ENCODE measurements around the gene LRWD1. TPM values are rescaled to one million over a fixed set of nuclear protein-coding genes. Genes with fewer than 3 reads are reported as not detected.

Gene LRWD1
- total RNA-seq (ENCODE audit: insufficient read depth, low replicate concordance) = 14.0 TPM

DNA sequence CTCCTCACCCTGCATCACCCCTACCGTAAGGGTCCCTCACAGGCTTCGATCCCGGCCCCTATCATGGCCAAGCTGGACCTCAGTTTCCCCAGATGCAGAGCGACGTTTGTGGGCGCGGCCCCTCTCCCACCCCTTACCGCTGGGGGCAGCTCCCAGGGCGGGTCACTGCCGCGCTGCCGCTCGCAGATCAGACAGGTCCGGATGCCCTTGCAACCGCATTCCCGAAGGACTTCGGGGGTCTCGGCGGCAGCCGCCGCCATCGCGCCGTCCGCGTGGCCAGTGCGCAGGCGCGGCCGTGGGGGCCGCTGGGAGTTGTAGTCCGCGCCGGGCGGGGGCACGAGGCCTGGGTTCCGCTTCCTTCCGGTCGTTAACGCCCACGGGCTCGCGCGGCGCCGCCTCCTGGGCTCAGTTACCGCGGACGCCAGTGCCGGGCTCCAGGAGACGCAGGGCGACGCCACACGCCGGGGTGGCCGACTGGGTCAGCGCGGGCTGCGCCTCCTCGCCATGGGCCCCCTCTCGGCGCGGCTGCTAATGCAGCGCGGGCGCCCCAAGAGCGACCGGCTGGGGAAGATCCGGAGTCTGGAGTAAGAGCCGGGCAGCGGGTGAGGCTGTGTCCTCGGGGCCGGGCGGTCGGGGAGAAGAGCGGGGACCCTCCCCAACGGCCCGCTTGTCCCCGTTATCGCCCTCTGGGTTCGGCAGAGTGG, at the start of gene LRWD1, which contains the start of gene ALKBH4:
LRWD1 (plus strand) TSS at position 408 of the 704 bp plus-strand sequence; CDS start at position 505, 97 bp downstream.
ALKBH4 (minus strand) TSS at position 287 of the 704 bp plus-strand sequence; CDS start at position 260, 27 bp downstream.
- peak; percentile 95 for DNase-seq (ENCODE audit: low spot score)

DNA sequence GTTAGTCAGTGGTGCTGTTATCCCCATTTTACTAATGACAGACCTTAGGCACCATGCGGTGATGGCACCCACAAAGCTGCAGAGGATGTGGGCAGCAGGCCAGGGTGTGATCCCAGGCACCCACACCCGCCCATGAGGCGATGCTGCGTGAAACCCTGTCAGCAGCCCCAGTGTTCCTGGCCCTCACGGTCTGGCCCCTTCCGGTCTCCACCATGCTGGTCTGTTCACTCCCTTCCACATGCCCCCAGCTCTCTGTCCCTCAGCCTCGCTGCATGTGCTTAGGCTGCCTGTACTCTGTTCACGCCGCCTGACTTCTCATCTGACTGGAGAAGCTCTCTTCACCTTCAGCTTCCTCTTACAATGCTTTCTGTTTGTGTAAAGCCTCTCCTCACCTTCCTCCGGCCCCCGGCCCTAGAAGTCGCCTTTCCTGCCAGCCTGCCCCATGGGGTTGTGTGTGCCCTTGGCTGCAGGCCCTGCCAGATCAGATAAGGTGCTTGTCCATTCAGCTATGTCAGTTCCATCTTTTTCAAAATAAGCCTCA, 49.0 kb upstream of the LRWD1 start:
- DNase-seq (ENCODE audit: low spot score) = no peak

DNA sequence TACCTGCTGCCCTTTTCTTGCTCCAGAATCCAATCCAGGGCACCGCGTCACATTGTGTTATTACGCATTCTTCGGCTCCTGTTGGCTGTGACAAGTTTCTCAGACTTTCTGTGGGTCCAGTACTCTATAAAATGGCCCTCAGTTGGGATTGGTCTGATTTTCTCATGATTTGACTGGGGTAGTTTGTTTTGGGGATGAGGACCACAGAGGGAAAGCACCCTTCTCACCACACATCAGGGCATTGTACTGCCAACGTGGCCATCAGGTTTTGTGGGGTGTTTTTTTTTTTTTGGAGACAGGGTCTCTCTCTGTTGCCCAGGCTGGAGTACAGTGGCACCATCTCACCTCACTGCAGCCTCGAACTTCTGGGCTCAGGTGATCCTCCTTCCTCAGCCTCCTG, 48.4 kb upstream of the LRWD1 start:
- DNase-seq (ENCODE audit: low spot score) = no peak

DNA sequence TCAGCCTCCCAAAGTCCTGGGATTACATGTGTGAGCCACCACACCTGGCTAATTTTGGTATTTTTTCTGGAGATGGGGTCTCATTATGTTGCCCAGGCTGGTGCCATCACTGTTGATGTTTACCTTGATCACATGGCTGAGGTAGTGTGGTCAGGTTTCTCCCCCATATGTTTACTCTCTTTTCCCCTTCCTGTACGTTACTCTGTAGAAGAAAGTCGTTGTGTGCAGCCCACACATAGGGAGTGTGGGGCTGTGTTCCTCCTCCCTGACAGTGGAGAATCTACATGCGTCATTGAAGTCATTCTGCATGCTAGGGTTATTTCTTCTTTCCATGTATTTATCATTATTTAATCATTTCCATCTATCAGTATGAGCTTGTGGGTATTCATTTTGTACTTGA, 47.7 kb upstream of the LRWD1 start:
- no peak for DNase-seq (ENCODE audit: low spot score)

GRCh38 chr7:102418592-102418991, 46.2 kb upstream of the LRWD1 start:
- DNase-seq (ENCODE audit: low spot score) = no peak

GRCh38 chr7:102421706-102422240, 43.0 kb upstream of the LRWD1 start:
- no peak for DNase-seq (ENCODE audit: low spot score)

GRCh38 chr7:102424129-102424551, 40.6 kb upstream of the LRWD1 start:
- no peak for DNase-seq (ENCODE audit: low spot score)

DNA sequence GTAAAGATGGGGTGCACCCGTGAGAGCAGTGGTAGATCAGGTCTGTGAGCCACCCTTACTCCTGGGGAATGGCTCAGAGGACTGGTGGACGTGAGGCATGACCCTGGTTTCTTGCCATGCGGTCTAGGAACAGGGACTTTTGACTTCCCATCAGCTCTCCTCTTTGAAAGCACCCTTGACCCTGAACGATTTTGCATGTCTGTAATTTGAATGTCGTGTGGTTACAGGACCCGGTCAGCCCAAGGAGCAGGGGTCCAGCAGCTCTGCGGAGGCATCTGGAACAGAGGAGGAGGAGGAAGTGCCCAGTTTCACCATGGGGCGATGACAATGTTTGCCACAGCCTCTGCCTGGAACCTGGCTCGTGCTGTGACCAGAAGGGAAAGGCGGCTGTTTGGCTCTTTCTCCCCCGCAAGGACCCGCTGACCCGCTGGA, 40.0 kb upstream of the LRWD1 start:
- DNase-seq (ENCODE audit: low spot score) = no peak

DNA sequence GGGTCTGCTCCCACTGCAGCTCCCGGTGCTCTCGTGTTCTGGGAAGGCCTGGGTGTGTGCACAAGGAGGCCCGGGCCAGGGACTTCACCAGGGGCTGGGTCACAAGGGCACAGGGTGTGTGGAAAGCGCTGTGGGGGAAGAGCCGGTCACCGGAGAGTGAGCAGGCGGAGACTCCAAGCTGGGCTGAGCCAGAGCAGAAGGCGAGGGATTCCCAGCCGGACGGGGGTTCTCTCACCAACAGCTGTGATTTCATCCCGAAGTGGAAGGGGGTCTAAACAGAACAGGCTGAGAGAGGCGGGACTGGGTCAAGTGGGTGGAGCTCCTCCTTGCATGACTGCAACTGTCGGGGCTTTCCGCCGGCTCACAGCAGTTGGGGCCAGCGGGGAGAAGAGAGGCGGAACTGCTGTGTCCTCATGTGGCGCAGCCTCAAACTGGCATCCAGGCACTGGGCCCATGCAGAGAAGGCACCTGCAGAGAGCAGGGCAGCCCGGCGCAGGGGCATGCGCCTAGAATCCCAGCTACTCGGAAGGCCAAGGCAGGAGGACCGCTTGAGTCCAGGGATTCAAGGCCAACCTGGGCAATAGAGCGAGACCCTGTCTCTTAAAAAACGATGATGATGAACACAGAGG, 39.0 kb upstream of the LRWD1 start:
- DNase-seq (ENCODE audit: low spot score) = no peak

- no peak for DNase-seq (ENCODE audit: low spot score)
These were observed 38.3 kb upstream of the LRWD1 start for GRCh38 chr7:102426268-102427018.

- DNase-seq (ENCODE audit: low spot score) = no peak
These were observed 37.8 kb upstream of the LRWD1 start for GRCh38 chr7:102427019-102427405.

GRCh38 chr7:102429141-102429899, 35.5 kb upstream of the LRWD1 start:
- no peak for DNase-seq (ENCODE audit: low spot score)

- peak; percentile 41 for DNase-seq (ENCODE audit: low spot score)
These were observed 33.0 kb upstream of the LRWD1 start for GRCh38 chr7:102431617-102432298.

DNA sequence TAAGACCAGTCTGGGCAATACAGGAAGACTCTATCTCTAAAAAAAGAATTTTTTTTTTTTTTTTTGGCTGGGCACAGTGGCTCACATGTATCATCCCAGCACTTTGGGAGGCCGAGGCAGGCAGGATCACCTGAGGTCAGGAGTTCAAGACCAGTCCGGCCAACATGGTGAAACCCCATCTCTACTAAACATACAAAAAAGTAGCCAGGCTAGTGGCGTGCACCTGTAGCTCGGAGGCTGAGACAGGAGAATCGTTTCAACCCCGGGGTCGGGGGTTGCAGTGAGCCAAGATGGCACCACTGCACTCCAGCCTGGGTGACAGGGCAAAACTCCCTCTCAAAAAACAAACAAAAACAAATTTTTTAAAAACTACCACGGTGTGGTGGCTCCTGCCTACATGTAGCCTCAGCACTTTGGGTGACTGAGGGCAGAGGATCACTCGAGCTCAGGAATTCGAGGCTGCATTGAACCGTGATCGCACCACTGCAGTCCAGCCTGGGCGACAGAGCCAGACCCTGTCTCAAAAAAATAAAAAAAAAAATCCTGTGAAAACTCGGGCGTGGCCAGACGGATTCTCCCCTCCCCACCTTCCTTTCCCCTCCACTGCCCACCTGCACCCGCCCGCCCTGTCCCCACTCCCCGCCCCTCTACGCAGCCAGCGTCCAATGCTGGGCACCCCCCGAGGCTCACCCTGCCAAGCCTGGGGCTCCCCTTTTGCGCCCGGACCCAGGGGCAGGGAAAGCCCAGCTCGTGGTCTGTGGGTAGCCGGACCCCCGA, 32.2 kb upstream of the LRWD1 start:
- no peak for DNase-seq (ENCODE audit: low spot score)

GRCh38 chr7:102433219-102434038, 31.4 kb upstream of the LRWD1 start, which contains the start of gene ORAI2:
Gene ORAI2, plus strand, starts transcription at chr7:102433575. Its CDS starts 5,382 bp downstream, at chr7:102438957.
- DNase-seq (ENCODE audit: low spot score) = peak; percentile 72

DNA sequence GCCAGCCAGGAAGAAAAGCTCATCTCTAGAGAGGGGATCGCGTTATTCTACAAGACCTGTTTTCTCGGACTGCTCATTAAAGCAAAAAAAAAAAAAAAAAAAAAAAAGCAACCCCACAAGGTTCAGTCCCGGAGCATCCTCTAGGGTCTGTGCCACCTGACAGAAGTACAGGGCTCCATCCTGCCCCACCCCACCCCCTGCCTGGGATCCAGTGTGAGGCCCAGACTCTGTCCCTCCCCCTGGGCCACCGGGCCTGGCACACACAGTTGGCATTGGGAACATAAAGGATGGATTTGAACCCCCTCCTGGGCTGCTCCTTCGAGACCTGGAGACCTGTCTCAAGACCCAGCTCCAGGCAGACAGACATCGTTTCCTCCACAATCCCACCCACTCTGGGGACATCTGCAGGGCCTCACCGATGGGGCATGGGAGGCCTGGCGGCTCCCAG, 30.7 kb upstream of the LRWD1 start:
- DNase-seq (ENCODE audit: low spot score) = no peak

DNA sequence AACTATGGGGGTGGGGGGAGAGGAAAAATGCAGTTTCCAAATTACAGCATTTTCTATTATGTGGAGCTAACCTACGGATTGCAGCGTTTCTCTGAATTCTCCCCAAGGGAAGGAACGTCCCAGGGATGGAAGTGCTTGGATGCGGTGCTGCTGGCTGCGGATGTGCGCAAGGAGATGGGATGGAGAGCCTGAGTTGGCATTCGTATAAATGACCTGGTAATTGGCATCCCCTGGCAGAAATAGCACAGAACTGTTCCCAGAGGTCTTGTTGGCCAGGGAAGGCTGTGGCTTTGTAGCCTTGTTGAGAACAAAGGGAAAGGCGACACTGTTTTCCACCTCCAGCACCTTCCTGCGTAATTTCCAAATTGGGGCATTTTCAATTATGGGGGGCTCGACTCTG, 28.7 kb upstream of the LRWD1 start:
- DNase-seq (ENCODE audit: low spot score) = no peak

DNA sequence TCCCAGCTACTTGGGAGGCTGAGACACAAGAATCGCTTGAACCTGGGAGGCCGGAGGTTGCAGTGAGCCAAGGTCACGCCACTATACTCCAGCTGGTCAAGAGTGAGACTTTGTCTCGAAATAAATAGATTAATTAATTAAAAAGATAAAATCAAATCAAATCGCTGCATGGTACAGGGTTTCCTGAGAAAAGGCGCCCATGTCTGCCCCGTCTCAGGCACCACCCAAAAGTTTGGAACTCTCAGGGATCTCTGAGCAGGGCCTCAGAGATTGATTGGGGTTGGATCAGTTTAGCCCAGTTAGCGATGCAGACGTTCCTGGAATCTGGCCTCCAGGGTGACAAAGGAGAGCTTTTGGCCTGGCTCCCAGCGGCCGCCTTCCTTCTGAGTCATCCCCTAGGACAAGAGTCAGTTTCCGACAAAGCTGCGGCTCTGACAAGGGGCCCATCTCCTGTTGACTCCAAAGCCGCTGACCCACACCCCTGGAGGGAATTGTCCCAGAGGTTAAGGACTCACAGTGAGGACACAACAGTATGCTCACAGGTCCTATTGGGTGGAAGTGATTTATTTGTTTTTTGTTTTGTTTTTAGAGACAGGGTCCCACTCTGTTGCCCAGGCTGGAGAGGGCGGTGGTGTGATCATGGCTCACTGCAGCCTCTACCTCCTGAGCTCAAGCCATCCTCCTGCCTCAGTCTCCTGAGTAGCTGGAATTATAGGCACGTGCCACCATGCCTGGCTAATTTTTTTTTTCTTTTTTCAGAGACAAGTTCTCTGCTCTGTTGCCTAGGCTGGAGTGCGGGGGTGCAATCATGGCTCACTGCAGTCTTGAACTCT, 24.6 kb upstream of the LRWD1 start:
- DNase-seq (ENCODE audit: low spot score) = no peak

All from umbilical cord (tissue), 2 donors.